ENCODE measurements around the gene DYNC2I2. TPM values are rescaled to one million over a fixed set of nuclear protein-coding genes. Genes with fewer than 3 reads are reported as not detected.
"Not testable (repeated sequence)": the region's sequence is repeated elsewhere in the genome, so short reads cannot be mapped to it uniquely, and the experiment has no call there.

Gene DYNC2I2
- total RNA-seq, 1 donor from 2014 or later = 45.9 TPM

DNA sequence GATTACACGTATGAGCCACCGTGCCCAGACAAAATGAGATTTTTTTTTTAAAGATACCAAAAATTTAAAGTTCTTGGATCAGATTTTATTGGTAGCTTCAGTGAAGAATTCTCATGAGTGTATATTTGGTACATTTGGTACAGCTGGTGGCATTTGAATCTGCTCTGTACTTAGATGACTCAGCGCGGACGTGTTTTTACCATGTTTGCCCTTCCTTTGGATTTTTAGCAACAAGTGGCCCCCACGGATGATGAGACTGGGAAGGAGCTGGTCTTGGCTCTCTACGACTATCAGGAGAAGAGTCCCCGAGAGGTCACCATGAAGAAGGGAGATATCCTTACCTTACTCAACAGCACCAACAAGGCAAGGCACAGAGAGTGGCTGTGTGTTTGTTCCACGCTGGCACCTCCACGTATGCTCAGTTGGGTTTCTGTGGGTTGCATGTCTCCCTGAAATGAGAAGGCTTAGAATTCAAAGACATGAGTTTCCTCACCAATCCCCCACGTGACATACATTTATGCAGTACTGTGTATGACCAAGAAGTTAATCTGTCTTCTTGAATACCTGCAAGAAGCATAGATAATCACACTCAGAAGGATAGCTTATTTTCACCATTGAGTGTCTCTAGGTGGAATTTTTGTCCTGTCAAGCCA lies 67.9 kb downstream of the DYNC2I2 start:
- Mint-ChIP-seq H3K4me3 (no peak overlapping the region), H3K27me3 (ENCODE audit: insufficient read depth, low read depth) (peaks cover 5% of the 10 kb centered on the region), H3K4me1 (no peaks in the 10 kb centered on the region), H3K9me3 (no peaks in the 10 kb centered on the region), H3K27ac (no peak overlapping the region), H3K36me3 (peaks cover 52% of the 10 kb centered on the region)
- Histone ChIP-seq H3K36me3 (peaks cover 3% of the 10 kb centered on the region), H2AFZ (replicated peaks) (no peak overlapping the region), H3K4me3 (no peak overlapping the region), H3K9me3 (ENCODE audit: low read depth) (no peaks in the 10 kb centered on the region), H3K27ac (no peak overlapping the region), H3F3A (ENCODE audit: low read depth) (no peaks in the 10 kb centered on the region), H3K4me2 (no peak overlapping the region), H4K20me1 (ENCODE audit: low read depth) (no peaks in the 10 kb centered on the region), H3K9ac (no peak overlapping the region), H3K27me3 (no peaks in the 10 kb centered on the region), H3K79me2 (ENCODE audit: low read depth) (no peaks in the 10 kb centered on the region), H3K4me1 (no peaks in the 10 kb centered on the region)
- DNase-seq (ENCODE audit: low spot score) = no peak
- TF ChIP-seq EZH2 (IDR thresholded peaks at IDR 0.05) (no peak), EZH2phosphoT487 (IDR thresholded peaks at IDR 0.05) (no peak)

DNA sequence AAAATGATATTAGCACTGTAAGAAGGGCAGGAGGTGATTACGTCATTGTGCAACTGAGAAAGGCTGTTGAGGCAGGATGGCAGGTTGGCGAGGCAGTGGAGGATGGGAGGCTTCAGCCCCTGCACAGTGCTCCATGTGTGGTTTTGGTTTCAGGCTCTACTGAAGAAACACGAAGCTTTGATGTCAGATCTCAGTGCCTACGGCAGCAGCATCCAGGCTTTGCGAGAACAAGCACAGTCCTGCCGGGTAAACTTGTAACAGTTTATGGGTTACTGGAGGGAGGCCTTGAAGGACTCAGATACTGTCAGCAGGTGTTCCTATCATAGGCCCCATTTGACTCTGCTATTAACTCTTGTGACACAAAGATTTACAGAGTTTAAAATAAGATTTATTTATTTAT lies 69.2 kb downstream of the DYNC2I2 start:
- Histone ChIP-seq H2AFZ (replicated peaks) (no peak overlapping the region), H3K9ac (no peak overlapping the region), H4K20me1 (ENCODE audit: low read depth) (no peaks in the 10 kb centered on the region), H3K79me2 (ENCODE audit: low read depth) (no peaks in the 10 kb centered on the region), H3F3A (ENCODE audit: low read depth) (no peaks in the 10 kb centered on the region), H3K9me3 (ENCODE audit: low read depth) (no peaks in the 10 kb centered on the region), H3K4me1 (no peaks in the 10 kb centered on the region), H3K27ac (no peak overlapping the region), H3K36me3 (peaks cover 9% of the 10 kb centered on the region), H3K4me3 (no peak overlapping the region), H3K27me3 (no peaks in the 10 kb centered on the region), H3K4me2 (no peak overlapping the region)
- no peak for DNase-seq (ENCODE audit: low spot score)
- Mint-ChIP-seq H3K27ac (no peak overlapping the region), H3K4me3 (no peak overlapping the region), H3K4me1 (no peaks in the 10 kb centered on the region), H3K9me3 (no peaks in the 10 kb centered on the region), H3K27me3 (ENCODE audit: insufficient read depth, low read depth) (peaks cover 5% of the 10 kb centered on the region), H3K36me3 (peaks cover 57% of the 10 kb centered on the region)
- TF ChIP-seq EZH2phosphoT487 (IDR thresholded peaks at IDR 0.05) = no peak
- TF ChIP-seq EZH2 (IDR thresholded peaks at IDR 0.05) = no peak
- TF ChIP-seq, protein P1, sequence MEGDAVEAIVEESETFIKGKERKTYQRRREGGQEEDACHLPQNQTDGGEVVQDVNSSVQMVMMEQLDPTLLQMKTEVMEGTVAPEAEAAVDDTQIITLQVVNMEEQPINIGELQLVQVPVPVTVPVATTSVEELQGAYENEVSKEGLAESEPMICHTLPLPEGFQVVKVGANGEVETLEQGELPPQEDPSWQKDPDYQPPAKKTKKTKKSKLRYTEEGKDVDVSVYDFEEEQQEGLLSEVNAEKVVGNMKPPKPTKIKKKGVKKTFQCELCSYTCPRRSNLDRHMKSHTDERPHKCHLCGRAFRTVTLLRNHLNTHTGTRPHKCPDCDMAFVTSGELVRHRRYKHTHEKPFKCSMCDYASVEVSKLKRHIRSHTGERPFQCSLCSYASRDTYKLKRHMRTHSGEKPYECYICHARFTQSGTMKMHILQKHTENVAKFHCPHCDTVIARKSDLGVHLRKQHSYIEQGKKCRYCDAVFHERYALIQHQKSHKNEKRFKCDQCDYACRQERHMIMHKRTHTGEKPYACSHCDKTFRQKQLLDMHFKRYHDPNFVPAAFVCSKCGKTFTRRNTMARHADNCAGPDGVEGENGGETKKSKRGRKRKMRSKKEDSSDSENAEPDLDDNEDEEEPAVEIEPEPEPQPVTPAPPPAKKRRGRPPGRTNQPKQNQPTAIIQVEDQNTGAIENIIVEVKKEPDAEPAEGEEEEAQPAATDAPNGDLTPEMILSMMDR (IDR thresholded peaks at IDR 0.05) = no peak

DNA sequence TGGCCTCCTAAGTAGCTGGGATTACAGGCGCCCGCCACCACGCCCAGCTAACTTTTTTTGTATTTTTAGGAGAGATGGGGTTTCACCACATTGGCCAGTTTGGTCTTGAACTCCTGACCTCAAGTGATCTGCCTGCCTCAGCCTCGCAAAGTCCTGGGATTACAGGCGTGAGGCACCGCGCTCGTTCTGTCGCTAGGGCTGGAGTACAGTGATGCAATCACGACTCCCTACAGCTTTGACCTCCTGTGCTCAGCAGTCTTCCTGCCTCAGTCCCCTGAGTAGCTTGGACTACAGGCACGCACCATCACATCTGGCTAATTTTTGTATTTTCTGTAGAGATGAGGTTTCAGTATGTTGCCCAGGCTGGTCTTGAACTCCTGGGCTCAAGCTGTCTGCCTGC lies 69.7 kb downstream of the DYNC2I2 start:
- not testable (repeated sequence) for H3K4me1 Mint-ChIP-seq; H3K27ac ChIP-seq; H3K9me3 ChIP-seq (ENCODE audit: low read depth); H3K4me1 ChIP-seq; H3K27me3 Mint-ChIP-seq (ENCODE audit: insufficient read depth, low read depth); H3K27me3 ChIP-seq; H3K4me2 ChIP-seq; H3K4me3 ChIP-seq; H3K9me3 Mint-ChIP-seq; H3K79me2 ChIP-seq (ENCODE audit: low read depth); H3K9ac ChIP-seq; DNase-seq (ENCODE audit: low spot score); H3K27ac Mint-ChIP-seq; H2AFZ ChIP-seq (replicated peaks); H3F3A ChIP-seq (ENCODE audit: low read depth); H4K20me1 ChIP-seq (ENCODE audit: low read depth); H3K4me3 Mint-ChIP-seq
- H3K36me3 ChIP-seq = peaks cover 12% of the 10 kb centered on the region
- peaks cover 60% of the 10 kb centered on the region for H3K36me3 Mint-ChIP-seq

DNA sequence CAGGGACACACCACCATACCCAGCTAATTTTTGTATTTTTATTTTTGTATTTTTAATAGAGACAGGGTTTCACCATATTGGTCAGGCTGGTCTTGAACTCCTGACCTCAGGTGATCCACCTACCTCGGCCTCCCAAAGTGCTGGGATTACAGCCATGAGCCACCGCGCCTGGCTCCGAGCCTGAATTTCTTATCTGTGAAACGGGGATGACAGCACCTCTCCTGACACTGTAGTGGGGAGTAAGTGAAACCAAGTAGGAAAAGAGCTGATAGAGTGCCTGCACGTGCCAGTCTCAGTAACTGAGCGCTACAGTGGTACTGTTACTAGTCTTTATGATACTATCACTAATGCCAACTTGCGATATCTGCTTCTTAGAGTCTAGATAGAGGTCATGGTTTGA lies 71.5 kb downstream of the DYNC2I2 start:
- H3K4me1 ChIP-seq; DNase-seq (ENCODE audit: low spot score); H3K27me3 Mint-ChIP-seq (ENCODE audit: insufficient read depth, low read depth); H3K79me2 ChIP-seq (ENCODE audit: low read depth); H3K9me3 ChIP-seq (ENCODE audit: low read depth); H3K4me3 ChIP-seq; H3K4me1 Mint-ChIP-seq; H3K27me3 ChIP-seq; H3K9me3 Mint-ChIP-seq; H3K4me3 Mint-ChIP-seq; H3K9ac ChIP-seq; H4K20me1 ChIP-seq (ENCODE audit: low read depth); H3K4me2 ChIP-seq; H3F3A ChIP-seq (ENCODE audit: low read depth); H3K27ac Mint-ChIP-seq; H2AFZ ChIP-seq (replicated peaks); H3K27ac ChIP-seq: not testable (repeated sequence)
- H3K36me3 ChIP-seq = peaks cover 18% of the 10 kb centered on the region
- peaks cover 59% of the 10 kb centered on the region for H3K36me3 Mint-ChIP-seq

Other genes starting within 250 kb of the DYNC2I2 start
- 2.0 TPM in 1 of 2 replicates, not detected in the other for gene CERCAM, start 236.0 kb downstream of the DYNC2I2 start, total RNA-seq (ENCODE audit: low replicate concordance)
- gene ODF2, start 200.8 kb downstream of the DYNC2I2 start, total RNA-seq (ENCODE audit: low replicate concordance) = 40.6 and 49.4 TPM in 2 replicates
- 22.7 and 26.3 TPM in 2 replicates for gene GLE1, start 152.1 kb downstream of the DYNC2I2 start, total RNA-seq (ENCODE audit: low replicate concordance)
- 112 and 141 TPM in 2 replicates for gene SPTAN1, start 104.3 kb downstream of the DYNC2I2 start, total RNA-seq (ENCODE audit: low replicate concordance)
- 930 and 1,683 TPM in 2 replicates for gene SET, start 32.4 kb upstream of the DYNC2I2 start, total RNA-seq (ENCODE audit: low replicate concordance)
- gene PKN3, start 45.7 kb upstream of the DYNC2I2 start, total RNA-seq (ENCODE audit: low replicate concordance) = 4.4 and 16.1 TPM in 2 replicates
- gene ZDHHC12, start 67.3 kb upstream of the DYNC2I2 start, total RNA-seq (ENCODE audit: low replicate concordance) = 16.8 and 53.9 TPM in 2 replicates
- gene ZER1, start 115.1 kb upstream of the DYNC2I2 start, total RNA-seq (ENCODE audit: low replicate concordance) = 14.7 and 28.2 TPM in 2 replicates
- gene TBC1D13, start 130.4 kb upstream of the DYNC2I2 start, total RNA-seq (ENCODE audit: low replicate concordance) = 17.1 and 19.0 TPM in 2 replicates
- gene ENDOG, start 161.7 kb upstream of the DYNC2I2 start, total RNA-seq (ENCODE audit: low replicate concordance) = 3.2 and 9.1 TPM in 2 replicates
- 17.2 and 50.1 TPM in 2 replicates for gene SPOUT1, start 172.9 kb upstream of the DYNC2I2 start, total RNA-seq (ENCODE audit: low replicate concordance)
- 21.7 and 29.1 TPM in 2 replicates for gene KYAT1, start 225.1 kb upstream of the DYNC2I2 start, total RNA-seq (ENCODE audit: low replicate concordance)
- 17.1 and 42.8 TPM in 2 replicates for gene LRRC8A, start 225.3 kb upstream of the DYNC2I2 start, total RNA-seq (ENCODE audit: low replicate concordance)

Data from neural progenitor cell (in vitro differentiated cells).